DND-41 (cell line): ENCODE data around the gene FAM193B.

ENCODE experiments used
- ATAC-seq: fragments of 200-7000 bp; cut with Tn5 transposase; 3 replicates; pipeline ENCODE4 v1.9.1; 2021; ENCODE audit warnings: low read depth; ENCODE audit not compliant: insufficient read depth
- DNase-seq: peaks from one replicate; pipeline ENCODE4 v3.0.0-alpha.2; 2020
- H2AFZ ChIP-seq: 2 replicates; pipeline ENCODE4 v1.6.0; 2012; ENCODE audit warnings: low read depth, low read length
- H3K27ac ChIP-seq: 2 replicates; pipeline ENCODE4 v1.5.1; 2012; ENCODE audit warnings: low read length, inconsistent platforms
- H3K27me3 ChIP-seq: fragments of 200-600 bp; sonication (generic); 2 replicates; pipeline ENCODE4 v1.6.0; 2012; ENCODE audit warnings: low read length, mild to moderate bottlenecking, inconsistent platforms; ENCODE audit not compliant: insufficient read depth, poor library complexity
- H3K36me3 ChIP-seq: 2 replicates; pipeline ENCODE4 v1.5.1; 2012; ENCODE audit warnings: low read length, inconsistent platforms; ENCODE audit not compliant: insufficient read depth
- H3K4me1 ChIP-seq: 2 replicates; pipeline ENCODE4 v1.5.1; 2012; ENCODE audit warnings: mild to moderate bottlenecking, low read length; ENCODE audit not compliant: insufficient read depth
- H3K4me2 ChIP-seq: 2 replicates; pipeline ENCODE4 v1.6.0; 2012; ENCODE audit warnings: mild to moderate bottlenecking, moderate library complexity, low read length, inconsistent platforms; ENCODE audit not compliant: insufficient read depth
- H3K4me3 ChIP-seq, 2 experiments: fragments of 200-600 bp in 1 of 2; shearing (Covaris generic) in 1 of 2; 2 replicates each; pipeline ENCODE4 v1.5.1; 2012 to 2016; ENCODE audit warnings: inconsistent platforms in 2 of 2, low read length in 2 of 2, mild to moderate bottlenecking in 2 of 2, low read depth in 1 of 2, moderate library complexity in 1 of 2
- H3K79me2 ChIP-seq: 2 replicates; pipeline ENCODE4 v1.6.0; 2012; ENCODE audit warnings: low read length, inconsistent platforms; ENCODE audit not compliant: insufficient read depth
- H3K9ac ChIP-seq: 2 replicates; pipeline ENCODE4 v1.6.0; 2012; ENCODE audit warnings: low read depth, mild to moderate bottlenecking, inconsistent platforms, low read length, moderate library complexity
- H3K9me3 ChIP-seq: 2 replicates; pipeline ENCODE4 v1.5.1; 2012; ENCODE audit warnings: low read length, moderate library complexity, mild to moderate bottlenecking, inconsistent platforms; ENCODE audit not compliant: insufficient read depth, severe bottlenecking
- H4K20me1 ChIP-seq: 2 replicates; pipeline ENCODE4 v1.6.0; 2012; ENCODE audit warnings: low read length; ENCODE audit not compliant: insufficient read depth
- EZH2 ChIP-seq: IDR thresholded peaks from 3 replicates; pipeline ENCODE4 v1.6.1; 2012; ENCODE audit warnings: borderline replicate concordance, low read depth, mild to moderate bottlenecking, moderate library complexity, low read length, inconsistent platforms; ENCODE audit not compliant: severe bottlenecking
- TF ChIP-seq, protein P1 (sequence below): IDR thresholded peaks from 2 replicates; pipeline ENCODE4 v1.5.1; 2012; ENCODE audit warnings: borderline replicate concordance, low read length, moderate library complexity, mild to moderate bottlenecking; ENCODE audit not compliant: poor library complexity, severe bottlenecking; ENCODE audit errors: extremely low read depth

FAM193B gene

DNA sequence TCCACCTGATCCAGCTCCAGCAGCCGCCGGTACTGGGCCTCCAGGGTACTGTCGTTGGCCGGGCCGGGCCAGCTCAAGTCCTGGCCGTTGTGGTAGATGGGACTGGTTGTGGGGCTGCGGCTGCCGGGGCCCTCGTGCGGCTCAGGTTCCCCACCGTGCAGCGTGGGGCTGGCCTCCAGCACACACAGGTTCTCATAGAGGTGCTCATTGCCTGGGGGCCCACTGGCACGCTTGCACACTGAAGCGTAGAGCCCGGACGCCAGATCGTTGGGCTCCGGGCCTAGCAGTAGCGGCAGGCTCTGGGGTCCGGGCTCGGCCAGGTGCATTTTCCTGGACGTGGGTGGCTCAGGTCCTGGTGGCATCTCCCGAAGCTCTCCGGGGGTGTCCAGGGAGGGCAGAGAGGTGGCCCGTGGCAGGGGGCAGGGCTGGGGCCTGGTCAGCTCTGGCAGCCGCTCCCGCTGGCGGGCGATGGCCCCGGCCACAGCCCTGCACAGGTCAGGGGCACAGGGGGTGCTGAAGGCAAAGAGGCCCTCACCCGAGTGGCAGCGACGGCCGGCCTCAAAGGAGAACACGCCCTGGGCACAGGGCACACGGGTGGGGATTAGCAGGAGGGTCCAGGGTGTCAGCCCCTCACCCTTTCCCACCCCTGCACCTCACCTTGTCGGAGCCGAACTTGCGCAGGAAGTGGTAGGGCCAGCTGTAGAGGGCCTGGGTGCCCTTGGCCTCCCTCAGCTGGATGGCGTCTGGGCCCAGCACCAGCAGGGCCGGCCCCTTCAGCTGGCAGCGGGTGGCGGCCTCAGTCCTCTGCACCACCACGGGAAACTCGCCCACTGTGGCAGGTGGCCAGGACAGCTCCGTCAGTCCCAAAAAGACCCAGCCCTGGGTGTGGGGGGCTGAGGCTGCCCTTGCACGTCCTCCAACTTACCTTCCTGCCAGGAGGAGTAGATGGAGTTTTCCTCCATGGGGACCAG is 50.0 kb downstream of the FAM193B start:
- H4K20me1 ChIP-seq: peaks cover 5% of the 10 kb centered on the region
- no peak overlapping the region for H3K4me2 ChIP-seq
- ATAC-seq (no peak), DNase-seq (no peak)
- no peaks in the 10 kb centered on the region for H3K79me2 ChIP-seq
- TF ChIP-seq EZH2: no peak
- TF ChIP-seq, protein P1, sequence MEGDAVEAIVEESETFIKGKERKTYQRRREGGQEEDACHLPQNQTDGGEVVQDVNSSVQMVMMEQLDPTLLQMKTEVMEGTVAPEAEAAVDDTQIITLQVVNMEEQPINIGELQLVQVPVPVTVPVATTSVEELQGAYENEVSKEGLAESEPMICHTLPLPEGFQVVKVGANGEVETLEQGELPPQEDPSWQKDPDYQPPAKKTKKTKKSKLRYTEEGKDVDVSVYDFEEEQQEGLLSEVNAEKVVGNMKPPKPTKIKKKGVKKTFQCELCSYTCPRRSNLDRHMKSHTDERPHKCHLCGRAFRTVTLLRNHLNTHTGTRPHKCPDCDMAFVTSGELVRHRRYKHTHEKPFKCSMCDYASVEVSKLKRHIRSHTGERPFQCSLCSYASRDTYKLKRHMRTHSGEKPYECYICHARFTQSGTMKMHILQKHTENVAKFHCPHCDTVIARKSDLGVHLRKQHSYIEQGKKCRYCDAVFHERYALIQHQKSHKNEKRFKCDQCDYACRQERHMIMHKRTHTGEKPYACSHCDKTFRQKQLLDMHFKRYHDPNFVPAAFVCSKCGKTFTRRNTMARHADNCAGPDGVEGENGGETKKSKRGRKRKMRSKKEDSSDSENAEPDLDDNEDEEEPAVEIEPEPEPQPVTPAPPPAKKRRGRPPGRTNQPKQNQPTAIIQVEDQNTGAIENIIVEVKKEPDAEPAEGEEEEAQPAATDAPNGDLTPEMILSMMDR: no peak
- peaks cover 4% of the 10 kb centered on the region; the same call in 1 of the 2 replicates for H3K4me1 ChIP-seq
- H2AFZ ChIP-seq: no peak overlapping the region
- H3K27me3 ChIP-seq: no peaks in the 10 kb centered on the region
- H3K36me3 ChIP-seq: no peaks in the 10 kb centered on the region
- no peaks in the 10 kb centered on the region for H3K9me3 ChIP-seq
- H3K4me3 ChIP-seq: no peak overlapping the region
- H3K27ac ChIP-seq: no peak overlapping the region
- no peak overlapping the region for H3K9ac ChIP-seq

DNA sequence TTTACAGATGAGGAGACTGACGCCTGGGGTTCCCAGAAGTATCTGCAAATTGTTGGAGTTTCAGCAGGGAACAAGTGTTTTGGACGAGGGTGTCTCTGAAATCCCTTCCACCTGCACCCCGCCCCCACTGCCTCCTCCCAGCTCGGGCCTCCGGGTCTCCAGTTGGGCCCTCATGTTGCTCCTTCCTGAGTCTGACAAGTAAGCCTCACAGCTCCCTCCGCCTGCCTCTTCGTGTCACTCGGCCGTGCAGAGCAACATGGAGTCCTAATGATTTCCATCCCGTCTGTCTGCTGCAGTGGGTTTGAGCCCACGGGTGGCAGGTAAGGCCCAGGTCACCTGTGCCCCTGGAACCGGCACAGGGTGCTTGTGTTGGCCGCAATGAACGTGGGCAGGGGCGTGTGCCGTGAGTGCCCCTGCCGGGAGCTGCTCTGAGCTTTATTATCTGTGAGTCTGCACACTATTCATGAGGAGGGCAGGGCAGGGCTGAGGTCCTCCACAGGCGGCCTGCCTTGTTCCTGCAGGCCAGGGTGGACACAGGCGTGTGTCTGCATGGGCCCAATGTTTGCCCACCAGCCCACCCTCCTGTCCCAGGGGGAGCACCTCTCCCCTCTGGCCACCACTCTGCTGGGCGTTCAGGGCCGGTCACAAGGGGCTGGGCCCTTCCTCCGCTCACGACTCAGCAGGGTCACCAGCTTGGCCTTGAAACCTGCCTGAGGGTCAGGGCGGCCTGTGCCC is 50.8 kb downstream of the FAM193B start:
- H3K4me1 ChIP-seq: peaks cover 4% of the 10 kb centered on the region; the same call in 1 of the 2 replicates
- H3K27me3 ChIP-seq: no peaks in the 10 kb centered on the region
- H2AFZ ChIP-seq: no peak overlapping the region
- no peak for TF ChIP-seq EZH2
- TF ChIP-seq, protein P1: no peak
- H3K27ac ChIP-seq: no peak overlapping the region
- no peak overlapping the region for H3K9ac ChIP-seq
- H4K20me1 ChIP-seq: peaks cover 5% of the 10 kb centered on the region
- no peak for DNase-seq
- ATAC-seq: no peak
- H3K4me3 ChIP-seq: no peak overlapping the region
- H3K36me3 ChIP-seq: no peaks in the 10 kb centered on the region
- no peaks in the 10 kb centered on the region for H3K79me2 ChIP-seq
- no peaks in the 10 kb centered on the region for H3K9me3 ChIP-seq
- no peak overlapping the region for H3K4me2 ChIP-seq

DNA sequence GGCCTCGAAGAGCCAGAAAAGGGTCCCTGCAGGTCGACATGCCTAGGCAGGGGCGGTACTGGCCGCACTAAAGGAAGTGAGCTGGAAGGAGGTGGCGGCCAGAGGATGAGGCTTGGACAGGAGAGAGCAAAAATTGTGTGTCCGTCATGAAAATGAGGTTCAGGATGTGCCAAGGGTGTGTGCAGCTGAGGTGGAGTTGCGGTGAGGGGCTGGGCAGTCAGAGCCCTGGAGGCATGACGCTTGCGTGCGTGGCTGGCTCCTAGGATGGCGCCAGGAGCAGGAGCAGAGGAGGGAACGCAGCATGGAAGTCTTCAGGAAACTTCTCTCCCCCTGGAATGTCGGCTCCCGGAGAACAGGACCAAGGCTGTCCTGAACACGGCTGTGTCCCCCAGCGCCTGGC is 51.5 kb downstream of the FAM193B start:
- peaks cover 5% of the 10 kb centered on the region for H4K20me1 ChIP-seq
- no peak overlapping the region for H3K4me2 ChIP-seq
- no peak overlapping the region for H3K4me3 ChIP-seq
- no peak for TF ChIP-seq EZH2
- TF ChIP-seq, protein P1: no peak
- no peak overlapping the region for H3K27ac ChIP-seq
- no peaks in the 10 kb centered on the region for H3K27me3 ChIP-seq
- no peaks in the 10 kb centered on the region for H3K9me3 ChIP-seq
- no peak for DNase-seq
- H3K36me3 ChIP-seq: no peaks in the 10 kb centered on the region
- H3K9ac ChIP-seq: no peak overlapping the region
- ATAC-seq: no peak
- no peak overlapping the region for H2AFZ ChIP-seq
- H3K4me1 ChIP-seq: peaks cover 8% of the 10 kb centered on the region
- no peaks in the 10 kb centered on the region for H3K79me2 ChIP-seq
